Skeletal muscle cell (primary cell): ENCODE results near the gene FAM9A.

Source experiments
- DNase-seq: peaks from one replicate; pipeline ENCODE4 v3.0.0-alpha.2; 2010; ENCODE audit warnings: low read depth
- H3K4me3 ChIP-seq: 2 replicates; pipeline ENCODE4 v1.5.1; 2011; ENCODE audit warnings: low read depth, mild to moderate bottlenecking, control low read depth, low read length, moderate library complexity

FAM9A gene

GRCh38 chrX:8743126-8743732, 58.0 kb downstream of the FAM9A start:
- DNase-seq, result no peak
- no peak overlapping the region for H3K4me3 ChIP-seq

GRCh38 chrX:8741981-8742380, 59.2 kb downstream of the FAM9A start:
- no peak for DNase-seq
- H3K4me3 ChIP-seq, result no peak overlapping the region
